Skin epidermis (tissue), 12 donors: ENCODE measurements around the gene FES.
A peak's percentile ranks its signal among the peaks of the same experiment; 100 is the strongest.
"Not testable (repeated sequence)": the region's sequence is repeated elsewhere in the genome, so short reads cannot be mapped to it uniquely, and the experiment has no call there.

ENCODE experiments used
- H3K27ac ChIP-seq, 21 experiments: fragments of 200-600 bp; sonication (generic) in 11 of 21; one replicate each; pipeline ENCODE4 v1.5.0; 2020; ENCODE audit warnings: mild to moderate bottlenecking in 3 of 21, inconsistent platforms in 2 of 21, moderate library complexity in 2 of 21
- H3K4me3 ChIP-seq, 7 experiments: fragments of 200-600 bp; sonication (generic) in 2 of 7; one replicate each; pipeline ENCODE4 v1.5.0; 2020; ENCODE audit warnings: inconsistent platforms in 2 of 7, mild to moderate bottlenecking in 2 of 7, moderate library complexity in 1 of 7

Gene FES

GRCh38 chr15:90916461-90916860 lies 32.2 kb downstream of the FES start:
- Histone ChIP-seq H3K27ac (peak overlapping the region in 6 of 21 experiments; percentile 6 to 70 (median 41)), H3K4me3 (no peak overlapping the region)

- Histone ChIP-seq H3K4me3 (no peak overlapping the region), H3K27ac (no peak overlapping the region)
Observed at GRCh38 chr15:90917569-90917968, 33.3 kb downstream of the FES start.

- Histone ChIP-seq H3K4me3 (no peak overlapping the region), H3K27ac (no peak overlapping the region)
Observed at GRCh38 chr15:90918034-90918788, 33.9 kb downstream of the FES start.

GRCh38 chr15:90918835-90919234 lies 34.5 kb downstream of the FES start:
- Histone ChIP-seq H3K4me3 (no peak overlapping the region), H3K27ac (no peak overlapping the region)

DNA sequence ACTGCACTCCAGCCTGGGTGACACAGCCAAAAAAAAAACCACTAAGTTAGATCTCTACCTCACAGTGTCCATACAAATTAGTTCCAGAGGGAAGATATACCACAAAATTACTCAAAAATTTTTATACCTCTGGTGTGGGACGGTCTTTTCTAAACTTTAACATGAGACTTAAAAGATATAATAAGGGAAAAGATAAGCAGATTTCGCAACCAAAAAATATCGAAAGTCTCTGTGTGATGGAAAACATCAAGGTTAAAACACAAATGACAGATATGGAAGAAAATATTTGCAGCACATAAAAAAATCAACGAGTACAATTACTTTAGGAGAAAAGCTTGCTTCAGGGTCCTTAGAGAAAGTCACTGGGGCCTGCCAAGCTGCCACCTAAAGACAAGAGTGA lies 37.6 kb downstream of the FES start:
- Histone ChIP-seq H3K4me3 (no peak overlapping the region), H3K27ac (no peak overlapping the region)

DNA sequence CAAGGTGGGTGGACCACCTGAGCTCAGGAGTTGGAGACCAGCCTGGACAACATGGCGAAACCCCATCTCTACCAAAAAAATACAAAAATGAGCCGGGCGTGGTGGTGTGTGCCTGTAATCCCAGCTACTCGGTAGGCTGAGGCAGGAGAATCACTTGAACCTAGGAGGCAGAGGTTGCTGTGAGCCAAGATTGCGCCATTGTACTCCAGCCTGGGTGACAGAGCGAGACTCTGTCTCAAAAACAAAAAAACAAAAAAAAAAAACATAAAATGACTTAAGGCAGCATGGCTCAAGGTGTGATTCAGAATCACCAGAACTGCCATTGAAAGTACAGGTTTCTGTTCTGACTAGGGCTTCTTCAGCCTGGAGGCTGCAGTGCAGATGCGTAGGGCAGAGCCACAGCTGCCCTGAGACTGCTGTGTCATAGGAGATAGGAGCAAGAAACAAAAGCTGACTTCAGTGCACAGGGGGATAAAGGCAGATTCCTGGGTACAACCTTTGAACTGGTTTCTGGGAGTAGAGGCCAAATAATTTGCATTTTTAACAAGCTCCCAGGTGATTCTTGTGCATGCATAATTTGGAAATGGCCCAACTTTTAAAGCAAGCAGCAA lies 38.5 kb downstream of the FES start:
- not testable (repeated sequence) for H3K4me3 ChIP-seq, H3K27ac ChIP-seq

- H3K27ac ChIP-seq = no peak overlapping the region
- H3K4me3 ChIP-seq = no peak overlapping the region
Observed at GRCh38 chr15:90924375-90924774, 40.1 kb downstream of the FES start.

- H3K4me3 ChIP-seq, H3K27ac ChIP-seq: not testable (repeated sequence)
Observed at GRCh38 chr15:90926766-90927165, 42.5 kb downstream of the FES start.

GRCh38 chr15:90928106-90928505 lies 43.8 kb downstream of the FES start:
- not testable (repeated sequence) for H3K4me3 ChIP-seq, H3K27ac ChIP-seq

DNA sequence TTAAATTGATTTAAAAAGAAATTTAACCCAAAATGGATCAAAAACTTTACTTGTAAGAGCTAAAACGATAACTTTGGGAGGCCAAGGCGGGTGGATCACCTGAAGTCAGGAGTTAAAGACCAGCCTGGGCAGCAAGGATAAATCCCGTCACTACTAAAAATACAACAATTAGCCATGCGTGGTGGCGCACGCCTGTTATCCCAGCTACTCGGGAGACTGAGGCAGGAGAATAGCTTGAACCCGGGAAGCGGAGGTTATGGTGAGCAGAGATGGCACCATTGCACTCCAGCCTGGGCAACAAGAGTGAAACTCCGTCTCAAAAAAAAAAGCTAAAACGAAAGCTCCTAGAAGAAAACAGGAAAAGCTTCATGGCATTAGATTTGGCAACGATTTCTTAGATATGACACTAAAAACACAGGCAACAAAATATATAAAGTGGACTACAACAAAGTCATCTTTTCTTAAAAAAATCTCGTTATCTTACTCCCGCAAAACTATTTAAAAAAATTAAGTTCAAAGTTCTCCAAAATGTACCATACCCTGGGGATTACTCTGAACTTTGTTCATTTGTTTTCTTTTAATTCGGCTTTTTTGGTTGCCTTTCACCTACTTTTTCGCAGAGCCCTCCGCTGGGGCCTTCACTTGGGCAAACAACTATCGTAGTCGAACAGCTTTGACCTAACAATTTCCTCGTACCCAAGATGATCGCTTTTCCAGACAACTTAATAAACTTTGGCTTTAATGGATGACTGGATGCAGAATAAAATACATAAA lies 45.1 kb downstream of the FES start:
- Histone ChIP-seq H3K27ac (peak overlapping the region; percentile 37 to 97 (median 90)), H3K4me3 (peak overlapping the region; percentile 50 to 85 (median 58))

GRCh38 chr15:90930861-90931574 lies 46.7 kb downstream of the FES start:
- Histone ChIP-seq H3K27ac (peak overlapping the region in 19 of 21 experiments; percentile 87 to 97 (median 91)), H3K4me3 (peak overlapping the region in 6 of 7 experiments; percentile 53 to 85 (median 60))

- Histone ChIP-seq H3K27ac (peak overlapping the region in 19 of 21 experiments; percentile 56 to 94 (median 90)), H3K4me3 (peak overlapping the region in 6 of 7 experiments; percentile 50 to 89 (median 71))
Observed at GRCh38 chr15:90931575-90931827, 47.2 kb downstream of the FES start.

DNA sequence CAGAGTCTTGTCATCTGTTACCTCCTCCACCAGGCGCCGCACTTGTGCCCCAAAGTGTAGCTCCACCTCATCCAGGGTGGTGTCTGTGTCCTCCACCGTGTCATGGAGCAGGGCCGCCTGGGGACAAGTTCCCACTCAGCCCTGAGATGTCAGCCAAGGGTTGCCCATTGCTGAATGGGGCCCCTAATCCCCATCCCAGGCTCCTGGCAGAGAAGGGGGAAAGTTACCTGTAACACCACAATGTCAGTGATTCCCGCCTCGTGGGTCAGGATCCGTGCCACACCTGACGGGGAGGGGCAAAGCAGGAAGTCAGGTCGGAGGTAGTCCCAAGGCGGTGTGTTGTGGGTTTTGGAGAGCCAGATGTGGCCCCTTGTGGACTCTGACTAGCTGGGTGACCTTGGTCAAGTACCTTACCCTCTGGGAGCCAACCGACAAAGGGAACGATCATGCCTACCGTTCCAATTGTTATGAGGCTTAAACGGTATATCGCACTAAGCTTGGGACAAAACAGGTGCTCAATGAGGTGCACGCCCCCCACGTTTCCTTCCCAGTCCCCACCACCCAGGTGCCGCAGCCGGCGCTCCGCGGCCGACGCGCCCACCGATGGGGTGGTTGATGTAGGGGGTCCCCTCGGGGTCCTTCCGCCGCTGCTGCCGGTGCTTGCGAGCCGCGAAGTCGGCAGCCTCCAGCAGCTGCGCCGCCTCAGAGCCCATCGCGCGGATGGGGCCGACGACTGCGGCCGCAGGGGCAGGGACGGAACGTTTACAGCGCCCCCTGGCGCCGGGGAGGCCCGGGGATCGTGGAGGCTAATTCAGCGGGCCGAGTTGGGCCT lies 47.7 kb downstream of the FES start, which contains the start of gene HDDC3:
HDDC3 (minus strand) TSS at position 722 of the 832 bp plus-strand sequence; CDS start at position 713, 9 bp downstream.
- H3K27ac ChIP-seq = peak within 1 kb of the TSS; percentile 51 to 94 (median 90)
- H3K4me3 ChIP-seq = peak within 1 kb of the TSS; percentile 50 to 89 (median 69)

- Histone ChIP-seq H3K27ac (peak overlapping the region in 17 of 21 experiments; percentile 73 to 94 (median 90)), H3K4me3 (peak overlapping the region in 6 of 7 experiments; percentile 57 to 89 (median 76))
Observed at GRCh38 chr15:90932660-90932991, 48.3 kb downstream of the FES start.

GRCh38 chr15:90933301-90933700 lies 49.0 kb downstream of the FES start:
- Histone ChIP-seq H3K4me3 (no peak overlapping the region), H3K27ac (peak overlapping the region in 2 of 21 experiments; percentile 87 to 90)

DNA sequence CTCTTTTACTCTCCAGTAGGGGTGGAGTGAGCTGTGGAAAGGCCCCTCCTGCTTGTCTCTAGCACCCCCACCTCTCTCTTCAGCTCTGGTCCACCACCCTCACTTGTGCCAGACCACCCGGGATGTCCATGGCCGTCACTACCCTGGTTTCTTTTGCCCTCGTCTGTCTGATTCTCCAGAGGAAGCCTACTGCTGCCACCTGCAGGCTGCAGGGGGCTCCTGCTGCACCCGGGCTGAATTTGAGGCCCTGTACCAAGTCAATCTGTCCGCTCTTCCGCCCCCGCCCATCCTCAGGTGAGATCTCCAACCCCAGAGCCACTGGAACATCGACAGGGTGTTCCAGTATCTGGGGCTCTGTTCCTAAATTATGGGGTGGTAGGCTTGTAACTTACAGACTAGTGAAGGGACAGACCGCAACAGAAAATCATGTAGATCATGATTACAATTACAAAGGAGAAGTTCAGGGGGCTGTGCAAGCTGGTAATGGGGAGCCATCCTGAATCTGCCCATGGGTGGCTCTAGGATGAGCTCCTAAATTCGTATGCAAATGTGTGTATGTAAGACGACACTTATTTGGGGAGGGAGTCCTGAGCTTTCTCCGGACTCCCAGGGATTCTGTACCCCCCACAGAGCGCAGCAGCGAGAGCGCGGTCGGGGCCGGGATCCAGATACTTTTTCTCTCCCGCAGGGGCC lies 50.1 kb downstream of the FES start:
- peak overlapping the region; percentile 59 to 82 (median 77) for H3K4me3 ChIP-seq
- peak overlapping the region in 19 of 21 experiments; percentile 60 to 92 (median 85) for H3K27ac ChIP-seq

- H3K27ac ChIP-seq = peak within 1 kb of the TSS; percentile 47 to 92 (median 84)
- H3K4me3 ChIP-seq = peak within 1 kb of the TSS; percentile 59 to 82 (median 77)
Observed at GRCh38 chr15:90934949-90935751, 50.8 kb downstream of the FES start, which contains the start of gene UNC45A. Gene UNC45A (plus strand): TSS chr15:90935285. CDS start chr15:90935325, 40 bp downstream.

GRCh38 chr15:90936823-90937222 lies 52.5 kb downstream of the FES start:
- H3K4me3 ChIP-seq = no peak overlapping the region

More at GRCh38 chr15:90936823-90937222, 52.5 kb downstream of the FES start:
- H3K27ac ChIP-seq = no peak overlapping the region
